Measurements from ENCODE around the gene BAIAP2L1. TPM values are rescaled to one million over a fixed set of nuclear protein-coding genes. Genes with fewer than 3 reads are reported as not detected.

Gene BAIAP2L1
- total and polyA plus RNA-seq, 9 of the 15 experiments (the other 6 are each of a cell fraction or from before 2014, with no cell fraction given), result 4.2 to 29.8 (median 15.5) TPM

DNA sequence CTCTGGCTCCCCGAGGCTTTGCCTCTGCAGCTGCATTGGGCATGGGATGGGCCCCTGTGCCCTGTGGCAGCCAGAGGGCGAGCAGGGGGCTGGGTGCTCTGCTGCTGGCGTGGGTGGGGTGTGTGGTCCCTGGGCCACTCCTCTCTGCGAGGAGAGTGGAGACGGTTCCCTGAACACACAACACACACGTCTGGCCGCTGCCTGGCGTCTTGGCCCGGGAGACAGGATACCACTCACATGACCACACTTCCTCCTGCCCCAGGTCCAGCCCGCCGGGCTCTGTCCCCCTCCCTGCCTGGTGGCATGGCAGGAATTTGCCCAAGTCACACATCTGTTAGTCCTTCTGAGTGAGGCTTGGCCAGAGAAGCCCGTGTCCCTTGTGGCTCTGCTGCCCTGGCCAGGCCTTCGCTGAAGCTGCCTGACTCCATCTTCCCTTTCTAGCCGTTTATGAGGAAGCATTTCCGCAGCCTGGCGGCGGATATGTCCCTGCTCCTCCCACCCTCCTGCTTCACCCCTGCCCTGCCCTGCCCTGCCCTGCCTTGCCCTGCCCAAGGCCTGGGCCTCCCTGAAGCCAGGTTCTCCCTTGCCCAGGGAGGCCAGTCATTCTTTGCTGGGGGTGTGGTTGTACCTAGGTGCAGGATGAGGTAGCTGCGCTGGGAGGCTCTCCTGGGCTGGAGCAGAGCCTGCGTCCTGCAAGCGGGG, 116.4 kb downstream of the BAIAP2L1 start:
- H3K79me2 ChIP-seq (ENCODE audit: control insufficient read depth, insufficient read depth, low read length), result peaks cover 21% of the 10 kb centered on the region
- in situ Hi-C loops (cut with MboI) (loop anchor here (5.0 kb wide), 1 partner anchor 47 kb away; no protein-coding TSS in a partner anchor), intact Hi-C loops (cut with micrococcal nuclease) (no loop called here)
- ATAC-seq (no peak), DNase-seq (ENCODE audit: extremely low read depth in 1 of 4, low spot score in 3 of 4) (no peak), FAIRE-seq (no peak)
- no peaks in the 10 kb centered on the region for H3K9me1 ChIP-seq (ENCODE audit: control insufficient read depth, insufficient read depth, low read length)
- H3K27me3 ChIP-seq (ENCODE audit: control insufficient read depth in 2 of 2, insufficient read depth in 2 of 2, low read length in 2 of 2), result peaks cover 0 to 32% of the 10 kb centered on the region in 2 experiments; a peak in 2 of 5 replicates
- BruUV-seq (replicated peaks), result no TSS peak
- H4K20me1 ChIP-seq (replicated peaks; ENCODE audit: control insufficient read depth, insufficient read depth, low read length), result peaks cover 5% of the 10 kb centered on the region; the same call in 1 of the 2 replicates
- H3K4me3 ChIP-seq, result no peak overlapping the region
- no peak overlapping the region for H3K27ac ChIP-seq (ENCODE audit: extremely low read depth, low read depth, low read length)
- H3K4me2 ChIP-seq (ENCODE audit: insufficient read depth, low read length), result no peak overlapping the region
- POLR2A ChIA-PET, result interaction anchor here (0.7 to 1.6 kb wide), 3 partner anchors 49 to 145 kb away, joined by 3 to 8 read pairs (median 5); no protein-coding TSS in a partner anchor
- CTCF ChIA-PET (ENCODE audit: low intra/inter-chr PET ratio), result no interaction called here
- no peaks in the 10 kb centered on the region for H3K9me3 ChIP-seq (replicated peaks; ENCODE audit: control insufficient read depth, insufficient read depth, low read depth, low read length)
- 35% methylated on average over 20 of the region's 20 CpGs for WGBS (ENCODE audit: insufficient coverage, low coverage, missing lambda C conversion rate)
- peak overlapping the region in 1 of 2 experiments; percentile 79; a peak in 2 of 4 replicates for H3K9ac ChIP-seq (ENCODE audit: insufficient read depth in 1 of 2, low read depth in 2 of 2, low read length in 2 of 2)
- peaks cover 23% of the 10 kb centered on the region; the same call in 2 of the 3 replicates for H3K36me3 ChIP-seq (ENCODE audit: control insufficient read depth, insufficient read depth, low read length)
- peaks cover 9 to 67% of the 10 kb centered on the region in 2 experiments; a peak in 4 of 5 replicates for H3K4me1 ChIP-seq (replicated peaks in 1 of 2; ENCODE audit: control insufficient read depth in 2 of 2, insufficient read depth in 2 of 2, low read length in 2 of 2)
- no peak overlapping the region for H2AFZ ChIP-seq (ENCODE audit: low read depth, low read length)
- TF ChIP-seq MBD2 (IDR thresholded peaks at IDR 0.05; ENCODE audit: borderline replicate concordance, low read depth), result no peak
- TF ChIP-seq POLR2G (IDR thresholded peaks at IDR 0.05; ENCODE audit: low read depth, low read length), result 0 out of 2 replicates have a peak, but pooled peaks have one; percentile 9
- TF ChIP-seq, protein P1, sequence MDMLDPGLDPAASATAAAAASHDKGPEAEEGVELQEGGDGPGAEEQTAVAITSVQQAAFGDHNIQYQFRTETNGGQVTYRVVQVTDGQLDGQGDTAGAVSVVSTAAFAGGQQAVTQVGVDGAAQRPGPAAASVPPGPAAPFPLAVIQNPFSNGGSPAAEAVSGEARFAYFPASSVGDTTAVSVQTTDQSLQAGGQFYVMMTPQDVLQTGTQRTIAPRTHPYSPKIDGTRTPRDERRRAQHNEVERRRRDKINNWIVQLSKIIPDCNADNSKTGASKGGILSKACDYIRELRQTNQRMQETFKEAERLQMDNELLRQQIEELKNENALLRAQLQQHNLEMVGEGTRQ (CRISPR knock-in tag; IDR thresholded peaks at IDR 0.05), result no peak
- TF ChIP-seq NFE2L1 (tag; IDR thresholded peaks at IDR 0.05; ENCODE audit: borderline replicate concordance, low read depth), result no peak
- TF ChIP-seq ZNF24 (IDR thresholded peaks at IDR 0.05), result no peak
